HG03469 (cell line): Measurements from ENCODE around the gene C3orf22.

Source experiments
- ATAC-seq: cut with Tn5 transposase; IDR thresholded peaks from one replicate; pipeline ENCODE4 v1.9.1; 2021; ENCODE audit warnings: mild to moderate bottlenecking, moderate library complexity, moderate number of reproducible peaks; ENCODE audit not compliant: unreplicated experiment

The C3orf22 gene

GRCh38 chr3:126557415-126557745 is 1.4 kb downstream of the C3orf22 start:
- ATAC-seq, result no peak

GRCh38 chr3:126556637-126557414 is 1.9 kb downstream of the C3orf22 start:
- no peak for ATAC-seq

GRCh38 chr3:126555795-126556636 is 2.7 kb downstream of the C3orf22 start:
- ATAC-seq, result no peak

- ATAC-seq, result no peak
These were observed 3.9 kb downstream of the C3orf22 start for GRCh38 chr3:126554560-126555525.

GRCh38 chr3:126553284-126554084 is 5.2 kb downstream of the C3orf22 start:
- ATAC-seq, result no peak

GRCh38 chr3:126552688-126553283 is 5.9 kb downstream of the C3orf22 start:
- no peak for ATAC-seq

GRCh38 chr3:126551839-126552687 is 6.7 kb downstream of the C3orf22 start:
- ATAC-seq, result no peak

- ATAC-seq, result no peak
These were observed 7.5 kb downstream of the C3orf22 start for GRCh38 chr3:126551121-126551838.

GRCh38 chr3:126550488-126551051 is 8.2 kb downstream of the C3orf22 start:
- ATAC-seq, result no peak

GRCh38 chr3:126549861-126550487 is 8.8 kb downstream of the C3orf22 start:
- ATAC-seq, result no peak

GRCh38 chr3:126548556-126549466 is 9.9 kb downstream of the C3orf22 start:
- no peak for ATAC-seq

GRCh38 chr3:126547721-126548120 is 11.0 kb downstream of the C3orf22 start:
- no peak for ATAC-seq

GRCh38 chr3:126546549-126547239 is 12.0 kb downstream of the C3orf22 start:
- no peak for ATAC-seq

GRCh38 chr3:126546013-126546412 is 12.7 kb downstream of the C3orf22 start:
- no peak for ATAC-seq

- ATAC-seq, result no peak
These were observed 13.2 kb downstream of the C3orf22 start for GRCh38 chr3:126545544-126545943.
